Stimulated activated CD8-positive, alpha-beta memory T cell treated with anti-CD3 and anti-CD28 coated beads, Interleukin-15, amount 100 ng/mL, for 4 hours (primary cell): ENCODE results near the gene RPL7A.
"Not testable (repeated sequence)": the region's sequence is repeated elsewhere in the genome, so short reads cannot be mapped to it uniquely, and the experiment has no call there.

ENCODE experiments used
- DNase-seq, 2 donors: peaks; one replicate each; pipeline ENCODE4 v3.0.0-alpha.2; 2020; ENCODE audit warnings: low read depth in 2 of 2

RPL7A gene

GRCh38 chr9:133368249-133368881 lies 20.3 kb downstream of the RPL7A start:
- no peak for DNase-seq

GRCh38 chr9:133369422-133369821 lies 21.4 kb downstream of the RPL7A start:
- DNase-seq, result no peak

GRCh38 chr9:133369933-133370332 lies 21.9 kb downstream of the RPL7A start:
- no peak for DNase-seq

DNA sequence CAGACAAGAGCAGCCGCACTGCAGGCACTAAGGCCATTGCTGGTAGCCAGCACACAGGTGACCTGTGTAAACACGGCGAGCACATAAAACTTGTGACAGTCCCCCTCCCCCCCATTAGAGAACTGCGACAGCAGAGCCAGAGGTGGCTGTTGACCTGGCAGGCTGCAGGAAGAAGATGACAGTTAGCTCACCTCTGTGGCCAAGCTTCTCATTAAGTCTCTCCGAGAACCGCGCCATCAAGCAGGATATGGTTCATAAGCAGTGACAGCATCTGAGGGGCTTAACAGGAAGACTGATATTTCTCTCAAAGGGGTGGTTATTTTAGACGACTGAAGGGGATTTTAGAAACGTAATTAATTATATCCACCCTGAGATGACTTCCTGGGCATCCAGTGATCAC lies 22.7 kb downstream of the RPL7A start:
- DNase-seq, result no peak

- peak; percentile 40 to 54 for DNase-seq
Observed at GRCh38 chr9:133371261-133371711, 23.3 kb downstream of the RPL7A start.

- no peak for DNase-seq
Observed at GRCh38 chr9:133372144-133372543, 24.1 kb downstream of the RPL7A start.

DNA sequence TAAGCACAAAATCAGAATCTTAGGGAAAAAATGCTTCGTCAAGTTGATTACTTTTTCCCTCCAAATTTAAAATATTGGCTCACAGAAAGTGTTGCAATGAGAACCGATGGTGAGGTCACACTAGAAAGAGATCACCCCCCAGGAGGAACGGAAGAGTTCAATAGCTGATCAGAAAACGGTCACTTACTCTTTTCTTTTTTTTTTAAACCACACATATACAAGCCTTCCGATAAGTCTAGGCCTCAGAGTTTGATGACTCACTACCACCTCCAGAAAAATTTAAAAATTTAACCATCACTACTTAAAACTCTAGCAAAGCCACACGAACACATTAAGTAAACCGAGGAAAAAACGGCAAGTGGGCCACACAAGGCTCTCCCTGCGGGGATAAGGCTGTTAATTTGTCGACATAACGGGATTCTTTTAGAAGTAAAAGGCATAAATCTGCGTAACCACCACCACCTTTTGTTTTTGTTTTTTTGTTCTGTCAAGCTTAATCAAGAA lies 26.6 kb downstream of the RPL7A start:
- DNase-seq, result no peak

- DNase-seq, result no peak
Observed at GRCh38 chr9:133375116-133375723, 27.2 kb downstream of the RPL7A start.

GRCh38 chr9:133375724-133376654 lies 28.0 kb downstream of the RPL7A start, which contains the start of the genes STKLD1 and SURF4:
STKLD1 (plus strand) TSS chr9:133376366; CDS start chr9:133376474, 108 bp downstream.
SURF4 (minus strand) TSS chr9:133376060; CDS start chr9:133375969, 91 bp downstream.
- DNase-seq, result peak; percentile 86 to 93

GRCh38 chr9:133377280-133377679 lies 29.3 kb downstream of the RPL7A start:
- not testable (repeated sequence) for DNase-seq

DNA sequence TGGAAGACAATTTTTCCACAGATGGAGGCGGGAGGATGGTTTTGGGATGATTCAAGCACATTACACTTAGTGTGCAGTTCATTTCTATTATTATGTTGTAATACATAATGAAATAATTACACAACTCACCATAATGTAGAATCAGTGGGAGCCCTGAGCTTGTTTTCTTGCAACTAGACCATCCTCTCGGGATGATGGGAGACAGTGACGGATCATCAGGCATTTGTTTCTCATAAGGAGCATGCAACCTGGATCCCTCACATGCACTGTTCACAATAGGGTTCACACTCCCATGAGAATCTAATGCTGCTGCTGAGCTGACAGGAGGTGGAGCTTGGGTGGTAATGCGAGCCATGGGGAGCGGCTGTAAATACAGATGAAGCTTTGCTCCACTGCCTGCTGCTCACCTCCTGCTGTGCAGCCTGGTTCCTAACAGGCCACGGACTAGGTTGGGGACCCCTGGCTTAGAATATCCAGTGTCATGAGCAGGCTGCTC lies 29.8 kb downstream of the RPL7A start:
- no peak for DNase-seq

DNA sequence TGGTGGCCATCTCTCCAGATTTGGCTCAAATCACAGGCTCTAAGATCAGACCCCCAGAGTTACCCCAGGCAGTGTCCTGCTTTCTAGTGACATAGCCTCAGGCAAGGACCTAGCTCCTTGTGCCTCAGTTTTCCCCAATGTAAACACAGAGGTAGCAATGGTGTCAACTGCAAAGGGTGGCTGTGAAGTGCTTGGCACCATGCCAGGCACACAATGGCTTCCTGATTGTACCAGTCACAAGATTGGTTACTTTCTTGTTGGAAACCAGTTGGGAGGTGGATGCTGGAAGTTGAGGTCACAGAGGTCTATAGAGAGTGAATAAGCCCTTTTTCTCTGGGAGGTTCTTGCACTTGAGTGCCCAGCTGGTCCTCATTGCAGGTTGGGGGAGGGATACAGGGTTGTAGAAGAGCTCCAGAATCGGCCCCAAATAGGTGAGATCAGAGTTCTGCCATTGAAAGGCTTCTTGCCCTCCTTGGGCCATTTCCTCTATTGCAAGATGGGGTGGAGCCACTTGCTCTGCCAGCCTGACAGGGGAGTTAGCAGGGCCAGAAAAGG lies 30.5 kb downstream of the RPL7A start:
- DNase-seq, result no peak

GRCh38 chr9:133379153-133380086 lies 31.4 kb downstream of the RPL7A start:
- DNase-seq, result no peak

DNA sequence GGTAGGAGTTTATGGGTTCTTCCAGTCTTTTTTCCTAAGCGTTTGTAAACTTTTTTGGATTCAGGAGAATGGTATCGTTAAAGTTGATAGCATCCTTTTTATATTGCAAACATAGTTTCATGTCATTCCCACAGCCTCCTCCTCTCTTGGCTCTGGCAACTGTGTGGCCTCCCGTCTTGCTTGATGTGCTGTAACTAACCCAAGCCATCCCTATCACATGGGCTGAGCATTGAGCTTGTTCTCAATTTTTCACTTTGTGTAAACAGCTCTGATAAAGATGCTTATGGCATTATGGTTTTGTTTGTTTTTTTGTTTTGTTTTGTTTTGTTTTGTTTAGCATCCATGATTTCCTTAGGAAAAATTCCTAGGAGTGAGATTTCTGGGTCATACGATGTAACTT lies 32.7 kb downstream of the RPL7A start:
- no peak for DNase-seq

- DNase-seq, result no peak
Observed at GRCh38 chr9:133382507-133383141, 34.6 kb downstream of the RPL7A start.

DNA sequence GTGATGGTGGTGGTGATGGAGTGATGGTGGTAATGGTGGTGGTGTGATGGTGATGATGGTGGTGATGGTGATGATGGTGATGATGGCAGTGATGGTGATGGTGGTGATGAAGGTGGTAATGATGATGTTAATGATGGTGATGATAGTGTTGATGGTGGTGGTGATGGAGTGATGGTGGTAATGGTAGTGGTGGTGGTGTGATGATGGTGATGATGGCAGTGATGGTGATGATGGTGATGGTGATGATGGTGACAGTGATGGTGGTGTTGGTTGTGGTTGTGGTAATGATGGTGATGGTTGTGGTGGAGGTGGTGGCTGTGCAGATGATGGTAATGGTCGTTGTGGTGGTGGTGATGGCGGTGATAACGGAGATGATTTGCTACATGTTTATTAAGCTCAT lies 35.4 kb downstream of the RPL7A start:
- no peak for DNase-seq

DNA sequence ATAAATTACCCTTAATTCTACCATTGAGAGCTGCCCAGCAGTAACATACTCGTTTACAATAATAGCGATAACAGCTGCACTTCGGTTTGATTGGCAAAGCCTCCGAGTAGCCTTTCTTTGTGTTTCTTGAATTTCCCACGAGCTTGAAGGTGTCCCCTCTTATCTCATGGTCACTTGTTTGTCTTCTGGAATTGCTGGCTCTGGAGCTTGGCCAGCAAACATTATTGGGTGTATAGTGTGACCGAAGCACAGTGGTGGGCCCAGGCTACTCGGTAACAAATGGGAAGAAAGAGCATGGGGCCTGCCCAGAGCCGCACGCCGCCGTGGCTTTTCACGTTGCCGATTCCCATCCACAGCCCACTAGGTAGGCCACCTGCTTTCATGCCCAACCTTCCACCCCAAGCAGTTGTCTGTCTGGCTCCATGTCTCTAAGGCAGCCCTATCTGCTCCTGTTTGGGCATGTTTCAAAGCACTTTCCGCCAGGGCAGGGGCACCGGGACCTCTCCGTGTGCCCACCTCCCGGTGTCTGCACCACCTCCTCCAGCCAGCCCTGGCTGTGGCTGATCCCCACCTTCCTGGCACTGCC lies 36.8 kb downstream of the RPL7A start:
- DNase-seq, result no peak

GRCh38 chr9:133385452-133385851 lies 37.4 kb downstream of the RPL7A start:
- DNase-seq, result no peak

DNA sequence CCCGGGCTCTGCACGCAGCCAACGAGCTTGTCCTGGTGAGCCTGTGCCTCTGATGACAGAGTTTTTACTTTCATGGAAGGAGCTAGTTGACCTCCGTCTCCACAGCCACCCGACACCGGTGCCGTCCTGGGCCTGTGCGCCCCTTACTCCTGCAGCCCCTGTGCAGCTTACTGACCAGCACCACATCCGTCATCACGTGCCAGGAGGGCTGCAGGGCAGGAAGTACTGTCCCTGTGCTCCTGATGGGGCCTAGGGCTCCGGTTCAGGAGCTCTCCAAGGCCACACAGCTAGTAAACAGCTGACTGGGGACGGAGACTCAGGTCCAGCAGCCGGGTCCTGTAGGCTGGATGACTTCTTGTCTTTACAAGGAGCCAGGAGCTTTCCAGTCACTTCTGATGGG lies 38.3 kb downstream of the RPL7A start:
- no peak for DNase-seq

DNA sequence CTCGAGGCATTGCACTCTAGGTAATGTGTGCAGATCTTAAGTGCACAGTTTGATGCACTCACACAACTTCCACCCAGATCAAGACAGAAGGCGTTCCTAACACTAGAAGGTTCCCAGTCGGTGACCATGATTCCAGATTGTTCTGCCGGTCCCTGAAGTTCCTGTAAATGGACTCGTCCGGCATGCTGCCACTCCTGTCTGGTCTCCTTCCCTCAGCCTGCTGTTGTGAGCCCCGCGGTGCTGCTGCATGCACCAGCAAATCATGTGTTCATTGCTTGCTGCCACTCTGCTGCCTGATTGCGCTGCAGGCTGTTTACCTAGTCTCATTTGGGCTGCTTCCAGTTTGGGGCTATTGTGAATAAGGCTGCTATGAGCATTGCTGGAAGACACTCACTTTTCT lies 39.7 kb downstream of the RPL7A start:
- DNase-seq, result no peak
